WTC11 (cell line): ENCODE measurements around the gene TMEM238L. TPM values are rescaled to one million over a fixed set of nuclear protein-coding genes. Genes with fewer than 3 reads are reported as not detected.

Experiments
- ATAC-seq: fragments of 200-7000 bp; cut with Tn5 transposase; 2 replicates; pipeline ENCODE4 v1.10.0; 2021; ENCODE audit warnings: mild to moderate bottlenecking, moderate library complexity
- CTCF ChIA-PET: fragments of 300-600 bp; sonication (Branson Sonifier 250); formaldehyde crosslinking; loops from one replicate; lab custom pipeline; 2021; ENCODE audit warnings: antibody characterized with exemption; lab: Charles Lee
- POLR2A ChIA-PET: fragments of 350-600 bp; sonication (Branson Sonifier 250); formaldehyde crosslinking; loops from one replicate; lab custom pipeline; 2021; ENCODE audit warnings: antibody characterized with exemption; lab: Charles Lee
- DNase-seq: peaks from one replicate; pipeline ENCODE4 v3.0.0; 2021; ENCODE audit warnings: low spot score
- H3K27ac Mint-ChIP-seq: 2 replicates; pipeline ENCODE4 v1.8.0; 2021; ENCODE audit warnings: mixed read lengths
- H3K27me3 Mint-ChIP-seq: 2 replicates; pipeline ENCODE4 v1.8.0; 2021; ENCODE audit warnings: low read depth, mild to moderate bottlenecking, moderate library complexity, mixed read lengths
- H3K36me3 Mint-ChIP-seq: 2 replicates; pipeline ENCODE4 v1.8.0; 2021; ENCODE audit warnings: mixed read lengths
- H3K4me1 Mint-ChIP-seq: 2 replicates; pipeline ENCODE4 v1.8.0; 2022; ENCODE audit warnings: mixed read lengths
- H3K4me3 Mint-ChIP-seq: 2 replicates; pipeline ENCODE4 v1.8.0; 2021; ENCODE audit warnings: mild to moderate bottlenecking, moderate library complexity, mixed read lengths
- H3K9me3 Mint-ChIP-seq: 2 replicates; pipeline ENCODE4 v1.8.0; 2021; ENCODE audit warnings: mixed read lengths
- ARID4B ChIP-seq: sonication (generic); formaldehyde crosslinking; IDR thresholded peaks from 2 replicates; pipeline ENCODE4 v1.8.0; 2023; ENCODE audit warnings: missing genetic modification reagents, mild to moderate bottlenecking, borderline replicate concordance
- ATF2 ChIP-seq: sonication (generic); formaldehyde crosslinking; IDR thresholded peaks from 2 replicates; pipeline ENCODE4 v1.8.1; 2022; ENCODE audit warnings: low read depth, missing genetic modification reagents, borderline replicate concordance
- CREM ChIP-seq: sonication (generic); formaldehyde crosslinking; IDR thresholded peaks from 2 replicates; pipeline ENCODE4 v1.8.1; 2022; ENCODE audit warnings: mild to moderate bottlenecking, missing genetic modification reagents, moderate library complexity
- FOXK1 ChIP-seq: sonication (generic); formaldehyde crosslinking; IDR thresholded peaks from 2 replicates; pipeline ENCODE4 v1.8.0; 2022; ENCODE audit warnings: mild to moderate bottlenecking, moderate library complexity, missing genetic modification reagents
- GRHL2 ChIP-seq: fragments of 250-450 bp; sonication (Bioruptor Pico); IDR thresholded peaks from 2 replicates; pipeline ENCODE4 v1.8.0; 2022; ENCODE audit warnings: mild to moderate bottlenecking, moderate library complexity; ENCODE audit not compliant: insufficient replicate concordance, severe bottlenecking
- GTF2I ChIP-seq: fragments of 250-450 bp; sonication (Bioruptor Pico); conservative IDR thresholded peaks from 2 replicates; pipeline ENCODE4 v1.4.0; 2021; ENCODE audit warnings: mild to moderate bottlenecking
- HMGA2 ChIP-seq: fragments of 250-450 bp; sonication (Bioruptor Pico); IDR thresholded peaks from 2 replicates; pipeline ENCODE4 v1.4.0; 2021; ENCODE audit warnings: mild to moderate bottlenecking, moderate library complexity
- MAX ChIP-seq: sonication (generic); formaldehyde crosslinking; IDR thresholded peaks from 2 replicates; pipeline ENCODE4 v1.8.0; 2022; ENCODE audit warnings: mild to moderate bottlenecking, missing genetic modification reagents
- NFATC4 ChIP-seq: fragments of 250-450 bp; sonication (Bioruptor Pico); IDR thresholded peaks from 2 replicates; pipeline ENCODE4 v1.9.0; 2021; ENCODE audit warnings: mild to moderate bottlenecking
- NR1H2 ChIP-seq: sonication (generic); formaldehyde crosslinking; IDR thresholded peaks from 2 replicates; pipeline ENCODE4 v1.9.0; 2021; ENCODE audit warnings: mild to moderate bottlenecking, moderate library complexity, missing genetic modification reagents
- NR2C2 ChIP-seq: sonication (generic); formaldehyde crosslinking; IDR thresholded peaks from 2 replicates; pipeline ENCODE4 v1.8.0; 2022; ENCODE audit warnings: mild to moderate bottlenecking, missing genetic modification reagents
- NR3C1 ChIP-seq: sonication (generic); formaldehyde crosslinking; conservative IDR thresholded peaks from 2 replicates; pipeline ENCODE4 v1.8.1; 2023; ENCODE audit warnings: low read depth, mild to moderate bottlenecking, missing genetic modification reagents
- PRRX2 ChIP-seq: fragments of 250-450 bp; sonication (Bioruptor Pico); IDR thresholded peaks from 2 replicates; pipeline ENCODE4 v1.8.0; 2021; ENCODE audit warnings: mild to moderate bottlenecking
- RELA ChIP-seq: sonication (generic); formaldehyde crosslinking; IDR thresholded peaks from 2 replicates; pipeline ENCODE4 v1.8.1; 2022; ENCODE audit warnings: missing genetic modification reagents, mild to moderate bottlenecking, borderline replicate concordance
- RORB ChIP-seq: fragments of 250-450 bp; sonication (Bioruptor Pico); IDR thresholded peaks from 2 replicates; pipeline ENCODE4 v1.9.0; 2021; ENCODE audit warnings: mild to moderate bottlenecking
- SMAD3 ChIP-seq: sonication (generic); formaldehyde crosslinking; IDR thresholded peaks from 2 replicates; pipeline ENCODE4 v1.8.0; 2022; ENCODE audit warnings: missing genetic modification reagents, mild to moderate bottlenecking, borderline replicate concordance
- SOX15 ChIP-seq: fragments of 250-450 bp; sonication (Bioruptor Pico); IDR thresholded peaks from 2 replicates; pipeline ENCODE4 v1.9.0; 2021; ENCODE audit warnings: mild to moderate bottlenecking
- SP1 ChIP-seq: sonication (generic); formaldehyde crosslinking; conservative IDR thresholded peaks from 2 replicates; pipeline ENCODE4 v1.8.1; 2022; ENCODE audit warnings: missing genetic modification reagents
- ZBTB21 ChIP-seq: sonication (generic); formaldehyde crosslinking; IDR thresholded peaks from 2 replicates; pipeline ENCODE4 v1.8.1; 2023; ENCODE audit warnings: mild to moderate bottlenecking, missing genetic modification reagents, borderline replicate concordance
- ZNF138 ChIP-seq: sonication (generic); formaldehyde crosslinking; conservative IDR thresholded peaks from 2 replicates; pipeline ENCODE4 v1.8.1; 2022; ENCODE audit warnings: mild to moderate bottlenecking, moderate library complexity, missing genetic modification reagents
- ZNF396 ChIP-seq: fragments of 250-450 bp; sonication (Bioruptor Pico); IDR thresholded peaks from 2 replicates; pipeline ENCODE4 v1.8.0; 2021; ENCODE audit warnings: mild to moderate bottlenecking, moderate library complexity, borderline replicate concordance
- ZNF416 ChIP-seq: fragments of 250-450 bp; sonication (Bioruptor Pico); IDR thresholded peaks from 2 replicates; pipeline ENCODE4 v1.9.0; 2021; ENCODE audit warnings: mild to moderate bottlenecking, inconsistent platforms
- ZNF512 ChIP-seq: sonication (generic); formaldehyde crosslinking; IDR thresholded peaks from 2 replicates; pipeline ENCODE4 v1.8.1; 2022; ENCODE audit warnings: missing genetic modification reagents, borderline replicate concordance
- ZNF671 ChIP-seq: fragments of 250-450 bp; sonication (Bioruptor Pico); IDR thresholded peaks from 2 replicates; pipeline ENCODE4 v1.8.0; 2021; ENCODE audit warnings: mild to moderate bottlenecking
- total RNA-seq: library from RNA; stranded (reverse); gene quantifications from 3 replicates; pipeline ENCODE4 v1.2.3, GENCODE V29; 2021
- TF ChIP-seq, protein P1 (sequence below): sonication (generic); formaldehyde crosslinking; IDR thresholded peaks from 2 replicates; pipeline ENCODE4 v1.8.1; 2022; ENCODE audit warnings: low read depth, mild to moderate bottlenecking, moderate library complexity, missing genetic modification reagents, borderline replicate concordance
- TF ChIP-seq, protein P2 (sequence below): sonication (generic); formaldehyde crosslinking; IDR thresholded peaks from 2 replicates; pipeline ENCODE4 v1.8.0; 2022; ENCODE audit warnings: mild to moderate bottlenecking, missing genetic modification reagents
- TF ChIP-seq, protein P3 (sequence below): sonication (generic); formaldehyde crosslinking; IDR thresholded peaks from 2 replicates; pipeline ENCODE4 v1.8.0; 2022; ENCODE audit warnings: mild to moderate bottlenecking, missing genetic modification reagents

Gene TMEM238L
- total RNA-seq, 1 experiment from 2014 or later = not detected

GRCh38 chr17:10785295-10785694 lies 18.6 kb downstream of the TMEM238L start:
- peaks cover 64% of the 10 kb centered on the region for H3K4me1 Mint-ChIP-seq
- peaks cover 7% of the 10 kb centered on the region; the same call in 1 of the 2 replicates for H3K9me3 Mint-ChIP-seq
- H3K36me3 Mint-ChIP-seq = no peaks in the 10 kb centered on the region
- TF ChIP-seq ZNF512 (CRISPR knock-in tag) = no peak
- no peak for TF ChIP-seq ZNF671 (CRISPR knock-in tag)
- TF ChIP-seq RELA (CRISPR knock-in tag) = no peak
- TF ChIP-seq GTF2I (CRISPR knock-in tag) = no peak
- TF ChIP-seq CREM = no peak
- TF ChIP-seq ZNF416 (CRISPR knock-in tag) = no peak
- no peak for TF ChIP-seq FOXK1
- no peak for TF ChIP-seq ZNF396
- TF ChIP-seq ARID4B (CRISPR knock-in tag) = no peak
- TF ChIP-seq SOX15 = no peak
- TF ChIP-seq MAX = no peak
- no peak for TF ChIP-seq PRRX2 (CRISPR knock-in tag)
- no peak for TF ChIP-seq HMGA2 (CRISPR knock-in tag)
- no peak for TF ChIP-seq NR3C1
- TF ChIP-seq GRHL2 = no peak
- DNase-seq (no peak), ATAC-seq (no peak)
- peak overlapping the region; percentile 93 for H3K27ac Mint-ChIP-seq
- ChIA-PET POLR2A (no interaction called here), CTCF (interaction anchor here (1.0 to 2.1 kb wide), 4 partner anchors 13 to 60 kb away, joined by 3 to 11 read pairs (median 4); partner anchors contain the start of gene PIRT)
- H3K27me3 Mint-ChIP-seq = no peaks in the 10 kb centered on the region
- H3K4me3 Mint-ChIP-seq = no peak overlapping the region

GRCh38 chr17:10779609-10780008 lies 24.3 kb downstream of the TMEM238L start:
- Mint-ChIP-seq H3K4me1 (peaks cover 18% of the 10 kb centered on the region), H3K27ac (no peak overlapping the region), H3K27me3 (no peaks in the 10 kb centered on the region), H3K9me3 (peaks cover 26% of the 10 kb centered on the region), H3K4me3 (no peak overlapping the region), H3K36me3 (peaks cover 12% of the 10 kb centered on the region)
- no peak for DNase-seq
- CTCF ChIA-PET = no interaction called here
- no peak for ATAC-seq
- POLR2A ChIA-PET = no interaction called here
- TF ChIP-seq, protein P1, sequence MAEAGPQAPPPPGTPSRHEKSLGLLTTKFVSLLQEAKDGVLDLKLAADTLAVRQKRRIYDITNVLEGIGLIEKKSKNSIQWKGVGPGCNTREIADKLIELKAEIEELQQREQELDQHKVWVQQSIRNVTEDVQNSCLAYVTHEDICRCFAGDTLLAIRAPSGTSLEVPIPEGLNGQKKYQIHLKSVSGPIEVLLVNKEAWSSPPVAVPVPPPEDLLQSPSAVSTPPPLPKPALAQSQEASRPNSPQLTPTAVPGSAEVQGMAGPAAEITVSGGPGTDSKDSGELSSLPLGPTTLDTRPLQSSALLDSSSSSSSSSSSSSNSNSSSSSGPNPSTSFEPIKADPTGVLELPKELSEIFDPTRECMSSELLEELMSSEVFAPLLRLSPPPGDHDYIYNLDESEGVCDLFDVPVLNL (CRISPR knock-in tag) = no peak
- TF ChIP-seq SOX15 = no peak
- TF ChIP-seq SMAD3 (CRISPR knock-in tag) = no peak
- TF ChIP-seq, protein P2, sequence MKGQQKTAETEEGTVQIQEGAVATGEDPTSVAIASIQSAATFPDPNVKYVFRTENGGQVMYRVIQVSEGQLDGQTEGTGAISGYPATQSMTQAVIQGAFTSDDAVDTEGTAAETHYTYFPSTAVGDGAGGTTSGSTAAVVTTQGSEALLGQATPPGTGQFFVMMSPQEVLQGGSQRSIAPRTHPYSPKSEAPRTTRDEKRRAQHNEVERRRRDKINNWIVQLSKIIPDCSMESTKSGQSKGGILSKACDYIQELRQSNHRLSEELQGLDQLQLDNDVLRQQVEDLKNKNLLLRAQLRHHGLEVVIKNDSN (CRISPR knock-in tag) = no peak
- TF ChIP-seq, protein P3, sequence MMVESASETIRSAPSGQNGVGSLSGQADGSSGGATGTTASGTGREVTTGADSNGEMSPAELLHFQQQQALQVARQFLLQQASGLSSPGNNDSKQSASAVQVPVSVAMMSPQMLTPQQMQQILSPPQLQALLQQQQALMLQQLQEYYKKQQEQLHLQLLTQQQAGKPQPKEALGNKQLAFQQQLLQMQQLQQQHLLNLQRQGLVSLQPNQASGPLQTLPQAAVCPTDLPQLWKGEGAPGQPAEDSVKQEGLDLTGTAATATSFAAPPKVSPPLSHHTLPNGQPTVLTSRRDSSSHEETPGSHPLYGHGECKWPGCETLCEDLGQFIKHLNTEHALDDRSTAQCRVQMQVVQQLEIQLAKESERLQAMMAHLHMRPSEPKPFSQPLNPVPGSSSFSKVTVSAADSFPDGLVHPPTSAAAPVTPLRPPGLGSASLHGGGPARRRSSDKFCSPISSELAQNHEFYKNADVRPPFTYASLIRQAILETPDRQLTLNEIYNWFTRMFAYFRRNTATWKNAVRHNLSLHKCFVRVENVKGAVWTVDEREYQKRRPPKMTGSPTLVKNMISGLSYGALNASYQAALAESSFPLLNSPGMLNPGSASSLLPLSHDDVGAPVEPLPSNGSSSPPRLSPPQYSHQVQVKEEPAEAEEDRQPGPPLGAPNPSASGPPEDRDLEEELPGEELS (CRISPR knock-in tag) = no peak
- no peak for TF ChIP-seq NR2C2
- TF ChIP-seq ZNF138 (CRISPR knock-in tag) = no peak
- no peak for TF ChIP-seq ATF2 (CRISPR knock-in tag)
- no peak for TF ChIP-seq SP1 (CRISPR knock-in tag)
- no peak for TF ChIP-seq RORB (CRISPR knock-in tag)
- no peak for TF ChIP-seq NR1H2 (CRISPR knock-in tag)
- no peak for TF ChIP-seq NFATC4 (CRISPR knock-in tag)
- no peak for TF ChIP-seq ZBTB21 (CRISPR knock-in tag)
